ENCODE measurements around the gene BANP.
"Not testable (repeated sequence)": the region's sequence is repeated elsewhere in the genome, so short reads cannot be mapped to it uniquely, and the experiment has no call there.

Gene BANP

GRCh38 chr16:87998184-87998793 is 47.1 kb downstream of the BANP start:
- not testable (repeated sequence) for H2BK15ac ChIP-seq (ENCODE audit: low read depth, poor library complexity, severe bottlenecking)

GRCh38 chr16:87998992-87999391 is 47.8 kb downstream of the BANP start:
- H3K79me1 ChIP-seq (replicated peaks; ENCODE audit: low read length, poor library complexity, severe bottlenecking), result peaks cover 40% of the 10 kb centered on the region
- not testable (repeated sequence) for H3K9me3 ChIP-seq (ENCODE audit: control insufficient read depth, low read length); H3K4ac ChIP-seq (ENCODE audit: low read depth in 1 of 2, low read length in 2 of 2); H2AK5ac ChIP-seq (ENCODE audit: low read length, severe bottlenecking); H3K18ac ChIP-seq (ENCODE audit: low read depth in 1 of 2, low read length in 2 of 2); H4K91ac ChIP-seq (ENCODE audit: low read length); H2AFZ ChIP-seq (ENCODE audit: low read depth, low read length); DNase-seq; H3K27me3 ChIP-seq (ENCODE audit: control insufficient read depth in 1 of 2, insufficient read depth in 1 of 2, low read length in 2 of 2); H3K4me1 ChIP-seq (ENCODE audit: control insufficient read depth, insufficient read depth, low read depth, low read length); H3K23ac ChIP-seq (ENCODE audit: low read length in 2 of 2); H3K4me3 ChIP-seq (ENCODE audit: insufficient read depth in 1 of 2, low read depth in 1 of 2, low read length in 2 of 2); H2BK5ac ChIP-seq (ENCODE audit: low read depth, low read length, poor library complexity, severe bottlenecking); H2BK120ac ChIP-seq (ENCODE audit: low read depth, low read length); H3K4me2 ChIP-seq (ENCODE audit: low read length, poor library complexity, severe bottlenecking); H3K9ac ChIP-seq (ENCODE audit: low read length); H4K8ac ChIP-seq (ENCODE audit: low read length); H2BK15ac ChIP-seq (ENCODE audit: low read depth, poor library complexity, severe bottlenecking); H2BK12ac ChIP-seq (ENCODE audit: low read length in 2 of 2); H3K14ac ChIP-seq (ENCODE audit: low read length in 2 of 2); H3K27ac ChIP-seq (ENCODE audit: low read length, poor library complexity, severe bottlenecking)
- H3K36me3 ChIP-seq (ENCODE audit: control insufficient read depth in 1 of 2, insufficient read depth in 2 of 2, low read depth in 1 of 2, low read length in 2 of 2), result peaks cover 9 to 36% of the 10 kb centered on the region in 2 experiments
- 97% methylated on average over 27 of the region's 29 CpGs for WGBS

More at GRCh38 chr16:87998184-87998793, 47.1 kb downstream of the BANP start:
- Histone ChIP-seq H3K79me1 (replicated peaks; ENCODE audit: low read length, poor library complexity, severe bottlenecking) (peaks cover 38% of the 10 kb centered on the region), H3K36me3 (ENCODE audit: control insufficient read depth in 1 of 2, insufficient read depth in 2 of 2, low read depth in 1 of 2, low read length in 2 of 2) (peaks cover 9 to 33% of the 10 kb centered on the region in 2 experiments)
- not testable (repeated sequence) for H3K4ac ChIP-seq (ENCODE audit: low read depth in 1 of 2, low read length in 2 of 2); H3K4me3 ChIP-seq (ENCODE audit: insufficient read depth in 1 of 2, low read depth in 1 of 2, low read length in 2 of 2); DNase-seq; H4K8ac ChIP-seq (ENCODE audit: low read length); H2AFZ ChIP-seq (ENCODE audit: low read depth, low read length); H3K9ac ChIP-seq (ENCODE audit: low read length); H2BK12ac ChIP-seq (ENCODE audit: low read length in 2 of 2); H4K91ac ChIP-seq (ENCODE audit: low read length); H3K23ac ChIP-seq (ENCODE audit: low read length in 2 of 2); H3K18ac ChIP-seq (ENCODE audit: low read depth in 1 of 2, low read length in 2 of 2); H3K4me1 ChIP-seq (ENCODE audit: control insufficient read depth, insufficient read depth, low read depth, low read length); H3K9me3 ChIP-seq (ENCODE audit: control insufficient read depth, low read length); H3K4me2 ChIP-seq (ENCODE audit: low read length, poor library complexity, severe bottlenecking); H3K14ac ChIP-seq (ENCODE audit: low read length in 2 of 2); H3K27me3 ChIP-seq (ENCODE audit: control insufficient read depth in 1 of 2, insufficient read depth in 1 of 2, low read length in 2 of 2); H2BK120ac ChIP-seq (ENCODE audit: low read depth, low read length); H2BK5ac ChIP-seq (ENCODE audit: low read depth, low read length, poor library complexity, severe bottlenecking); H3K27ac ChIP-seq (ENCODE audit: low read length, poor library complexity, severe bottlenecking); H2AK5ac ChIP-seq (ENCODE audit: low read length, severe bottlenecking)
- WGBS, result 98% methylated on average over 23 of the region's 32 CpGs

GRCh38 chr16:88002211-88002610 is 51.0 kb downstream of the BANP start:
- Histone ChIP-seq H2AFZ (ENCODE audit: low read depth, low read length) (no peak overlapping the region), H2BK120ac (ENCODE audit: low read depth, low read length) (no peak overlapping the region), H2BK12ac (ENCODE audit: low read length in 2 of 2) (no peak overlapping the region), H3K27me3 (ENCODE audit: control insufficient read depth in 1 of 2, insufficient read depth in 1 of 2, low read length in 2 of 2) (no peaks in the 10 kb centered on the region), H3K9me3 (ENCODE audit: control insufficient read depth, low read length) (no peaks in the 10 kb centered on the region), H2BK5ac (ENCODE audit: low read depth, low read length, poor library complexity, severe bottlenecking) (no peak overlapping the region), H3K79me1 (replicated peaks; ENCODE audit: low read length, poor library complexity, severe bottlenecking) (peaks cover 41% of the 10 kb centered on the region), H3K23ac (ENCODE audit: low read length in 2 of 2) (no peak overlapping the region), H2AK5ac (ENCODE audit: low read length, severe bottlenecking) (no peak overlapping the region), H3K4me1 (ENCODE audit: control insufficient read depth, insufficient read depth, low read depth, low read length) (peaks cover 5% of the 10 kb centered on the region), H3K4ac (ENCODE audit: low read depth in 1 of 2, low read length in 2 of 2) (no peak overlapping the region), H3K4me2 (ENCODE audit: low read length, poor library complexity, severe bottlenecking) (no peak overlapping the region), H3K4me3 (ENCODE audit: insufficient read depth in 1 of 2, low read depth in 1 of 2, low read length in 2 of 2) (no peak overlapping the region), H3K18ac (ENCODE audit: low read depth in 1 of 2, low read length in 2 of 2) (no peak overlapping the region), H4K8ac (ENCODE audit: low read length) (no peak overlapping the region), H4K91ac (ENCODE audit: low read length) (no peak overlapping the region), H3K9ac (ENCODE audit: low read length) (no peak overlapping the region), H3K14ac (ENCODE audit: low read length in 2 of 2) (no peak overlapping the region), H3K27ac (ENCODE audit: low read length, poor library complexity, severe bottlenecking) (no peak overlapping the region), H2BK15ac (ENCODE audit: low read depth, poor library complexity, severe bottlenecking) (no peak overlapping the region), H3K36me3 (ENCODE audit: control insufficient read depth in 1 of 2, insufficient read depth in 2 of 2, low read depth in 1 of 2, low read length in 2 of 2) (peaks cover 17 to 52% of the 10 kb centered on the region in 2 experiments)
- 98% methylated on average over 6 of the region's 6 CpGs for WGBS
- no peak for DNase-seq

GRCh38 chr16:88002749-88003148 is 51.5 kb downstream of the BANP start:
- Histone ChIP-seq H3K36me3 (ENCODE audit: control insufficient read depth in 1 of 2, insufficient read depth in 2 of 2, low read depth in 1 of 2, low read length in 2 of 2) (peaks cover 22 to 54% of the 10 kb centered on the region in 2 experiments), H4K8ac (ENCODE audit: low read length) (no peak overlapping the region), H3K4ac (ENCODE audit: low read depth in 1 of 2, low read length in 2 of 2) (no peak overlapping the region), H3K4me3 (ENCODE audit: insufficient read depth in 1 of 2, low read depth in 1 of 2, low read length in 2 of 2) (no peak overlapping the region), H2AK5ac (ENCODE audit: low read length, severe bottlenecking) (no peak overlapping the region), H2BK120ac (ENCODE audit: low read depth, low read length) (no peak overlapping the region), H4K91ac (ENCODE audit: low read length) (no peak overlapping the region), H3K14ac (ENCODE audit: low read length in 2 of 2) (no peak overlapping the region), H3K4me2 (ENCODE audit: low read length, poor library complexity, severe bottlenecking) (no peak overlapping the region), H3K23ac (ENCODE audit: low read length in 2 of 2) (no peak overlapping the region), H2BK12ac (ENCODE audit: low read length in 2 of 2) (no peak overlapping the region), H3K4me1 (ENCODE audit: control insufficient read depth, insufficient read depth, low read depth, low read length) (peaks cover 5% of the 10 kb centered on the region), H3K27me3 (ENCODE audit: control insufficient read depth in 1 of 2, insufficient read depth in 1 of 2, low read length in 2 of 2) (no peaks in the 10 kb centered on the region), H3K79me1 (replicated peaks; ENCODE audit: low read length, poor library complexity, severe bottlenecking) (peaks cover 39% of the 10 kb centered on the region), H2AFZ (ENCODE audit: low read depth, low read length) (no peak overlapping the region), H3K9ac (ENCODE audit: low read length) (no peak overlapping the region), H2BK15ac (ENCODE audit: low read depth, poor library complexity, severe bottlenecking) (no peak overlapping the region), H3K27ac (ENCODE audit: low read length, poor library complexity, severe bottlenecking) (no peak overlapping the region), H2BK5ac (ENCODE audit: low read depth, low read length, poor library complexity, severe bottlenecking) (no peak overlapping the region), H3K18ac (ENCODE audit: low read depth in 1 of 2, low read length in 2 of 2) (no peak overlapping the region), H3K9me3 (ENCODE audit: control insufficient read depth, low read length) (no peaks in the 10 kb centered on the region)
- 95% methylated on average over 4 of the region's 4 CpGs for WGBS
- DNase-seq, result no peak

Data from mesenchymal stem cell (in vitro differentiated cells and primary cell).